HFFc6 (cell line): ENCODE results near the gene CD28. TPM values are rescaled to one million over a fixed set of nuclear protein-coding genes. Genes with fewer than 3 reads are reported as not detected.

Source experiments
- DNase-seq: peaks from one replicate; pipeline ENCODE4 v3.0.0-alpha.2; 2018
- H3K27ac Mint-ChIP-seq: 2 replicates; pipeline ENCODE4 v1.8.0; 2020; ENCODE audit warnings: mild to moderate bottlenecking, mixed read lengths
- H3K27me3 Mint-ChIP-seq: 2 replicates; pipeline ENCODE4 v1.8.0; 2021; ENCODE audit warnings: mild to moderate bottlenecking, moderate library complexity, mixed read lengths; ENCODE audit not compliant: insufficient read depth
- H3K36me3 Mint-ChIP-seq: 2 replicates; pipeline ENCODE4 v1.8.0; 2021; ENCODE audit warnings: low read depth, mixed read lengths
- H3K4me1 Mint-ChIP-seq: 2 replicates; pipeline ENCODE4 v1.8.0; 2020; ENCODE audit warnings: low read depth, mixed read lengths
- H3K4me3 Mint-ChIP-seq: 2 replicates; pipeline ENCODE4 v1.8.0; 2020; ENCODE audit warnings: mild to moderate bottlenecking, moderate library complexity, mixed read lengths
- H3K9me3 Mint-ChIP-seq: 2 replicates; pipeline ENCODE4 v1.8.0; 2020; ENCODE audit warnings: mild to moderate bottlenecking, mixed read lengths
- long read RNA-seq: library from polyadenylated mRNA; unstranded; transcript quantifications from one replicate; pipeline ENCODE4 v2.0.0, GENCODE V29; 2019
- total RNA-seq, 6 experiments: library from RNA; stranded (reverse); fragmentation: NEBNext Ultra II Directional; extraction: Animal tissue kit (Norgen Biotek cat#: 25700); gene quantifications; 2 replicates in 1 of 6; 3 replicates in 5 of 6; pipeline ENCODE4 v1.2.3, GENCODE V29; 2021
- TF ChIP-seq, protein P1 (sequence below): fragments of 200-600 bp; sonication (generic); IDR thresholded peaks from 2 replicates; pipeline ENCODE4 v1.5.0; 2021; ENCODE audit warnings: antibody characterized with exemption, mild to moderate bottlenecking

The CD28 gene
- not detected for total RNA-seq
- long read RNA-seq = 0 reads

DNA sequence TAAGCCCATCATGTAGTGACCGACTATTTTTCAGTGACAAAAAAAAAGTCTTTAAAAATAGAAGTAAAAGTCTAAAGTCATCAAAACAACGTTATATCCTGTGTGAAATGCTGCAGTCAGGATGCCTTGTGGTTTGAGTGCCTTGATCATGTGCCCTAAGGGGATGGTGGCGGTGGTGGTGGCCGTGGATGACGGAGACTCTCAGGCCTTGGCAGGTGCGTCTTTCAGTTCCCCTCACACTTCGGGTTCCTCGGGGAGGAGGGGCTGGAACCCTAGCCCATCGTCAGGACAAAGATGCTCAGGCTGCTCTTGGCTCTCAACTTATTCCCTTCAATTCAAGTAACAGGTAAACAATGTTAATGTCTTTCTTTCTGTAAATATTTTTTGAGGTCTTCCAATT lies at the start of gene CD28:
Gene CD28, plus strand, starts transcription at position 237 of the 400 bp plus-strand sequence. Its CDS starts 58 bp downstream, at position 295.
- DNase-seq = no peak
- Mint-ChIP-seq H3K4me3 (no peak within 1 kb of the TSS), H3K36me3 (peaks cover 4% of the 10 kb centered on the region; the same call in 1 of the 2 replicates), H3K27me3 (peaks cover 9% of the 10 kb centered on the region), H3K27ac (no peak within 1 kb of the TSS), H3K9me3 (0 out of 2 replicates have a peak, but pooled peaks cover 4% of the 10 kb centered on the region), H3K4me1 (peaks cover 3% of the 10 kb centered on the region)
- TF ChIP-seq, protein P1, sequence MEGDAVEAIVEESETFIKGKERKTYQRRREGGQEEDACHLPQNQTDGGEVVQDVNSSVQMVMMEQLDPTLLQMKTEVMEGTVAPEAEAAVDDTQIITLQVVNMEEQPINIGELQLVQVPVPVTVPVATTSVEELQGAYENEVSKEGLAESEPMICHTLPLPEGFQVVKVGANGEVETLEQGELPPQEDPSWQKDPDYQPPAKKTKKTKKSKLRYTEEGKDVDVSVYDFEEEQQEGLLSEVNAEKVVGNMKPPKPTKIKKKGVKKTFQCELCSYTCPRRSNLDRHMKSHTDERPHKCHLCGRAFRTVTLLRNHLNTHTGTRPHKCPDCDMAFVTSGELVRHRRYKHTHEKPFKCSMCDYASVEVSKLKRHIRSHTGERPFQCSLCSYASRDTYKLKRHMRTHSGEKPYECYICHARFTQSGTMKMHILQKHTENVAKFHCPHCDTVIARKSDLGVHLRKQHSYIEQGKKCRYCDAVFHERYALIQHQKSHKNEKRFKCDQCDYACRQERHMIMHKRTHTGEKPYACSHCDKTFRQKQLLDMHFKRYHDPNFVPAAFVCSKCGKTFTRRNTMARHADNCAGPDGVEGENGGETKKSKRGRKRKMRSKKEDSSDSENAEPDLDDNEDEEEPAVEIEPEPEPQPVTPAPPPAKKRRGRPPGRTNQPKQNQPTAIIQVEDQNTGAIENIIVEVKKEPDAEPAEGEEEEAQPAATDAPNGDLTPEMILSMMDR = no peak

DNA sequence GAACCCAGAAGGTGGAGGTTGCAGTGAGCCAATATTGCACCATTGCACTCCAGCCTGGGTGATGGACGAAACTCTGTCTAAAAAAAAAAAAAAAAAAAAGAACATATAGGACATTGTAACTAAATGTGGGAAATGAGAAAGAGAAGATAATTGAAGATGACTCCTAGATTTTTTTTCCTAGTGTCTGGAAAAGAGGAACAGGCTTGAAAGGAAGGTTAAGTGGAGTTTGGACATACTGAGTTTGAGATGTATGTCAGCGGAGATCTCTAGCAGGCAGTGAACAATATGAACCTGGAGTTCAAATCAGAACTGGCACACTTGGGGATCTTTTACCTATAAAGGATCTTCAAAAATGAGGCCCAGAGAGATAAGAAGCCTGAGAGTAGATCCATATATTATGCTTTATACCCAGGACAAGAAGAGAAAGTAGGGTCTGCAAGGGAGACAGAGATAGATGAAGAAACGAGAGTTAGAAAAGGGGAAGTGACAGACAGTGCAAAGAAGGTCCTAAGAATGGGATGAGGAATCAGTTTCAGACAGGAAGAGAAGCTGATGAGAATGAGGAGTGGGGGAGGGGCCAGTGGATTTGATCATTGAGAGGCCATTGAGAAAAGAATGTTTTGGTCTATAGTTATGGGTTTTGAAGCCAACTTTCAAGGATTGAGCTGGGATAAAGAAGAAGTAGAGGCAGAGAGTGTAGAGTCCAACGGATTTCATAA lies 46.9 kb upstream of the CD28 start:
- TF ChIP-seq, protein P1 = no peak
- Mint-ChIP-seq H3K36me3 (no peaks in the 10 kb centered on the region), H3K4me3 (no peak overlapping the region), H3K27me3 (no peaks in the 10 kb centered on the region; the same call in 1 of the 2 replicates), H3K27ac (no peak overlapping the region), H3K4me1 (peaks cover 5% of the 10 kb centered on the region; the same call in 1 of the 2 replicates), H3K9me3 (no peaks in the 10 kb centered on the region)
- DNase-seq = no peak

DNA sequence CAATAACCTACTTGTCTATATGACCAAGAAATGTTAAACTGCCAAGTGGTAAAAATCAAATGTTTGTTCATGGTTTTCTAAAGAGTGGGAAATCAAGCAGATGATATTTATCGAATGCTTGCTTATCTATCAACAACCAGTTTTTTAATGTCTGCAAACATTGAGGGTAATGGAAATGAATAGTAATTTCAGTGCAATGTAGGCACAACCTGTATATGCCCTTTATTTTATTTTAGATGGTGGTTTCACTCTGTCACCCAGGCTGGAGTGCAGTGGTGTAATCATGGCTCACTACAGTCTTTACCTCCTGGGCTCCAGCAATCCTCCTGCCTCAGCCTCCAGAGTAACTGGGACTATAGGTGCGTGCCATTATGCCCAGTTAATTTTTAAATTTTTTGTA lies 46.0 kb upstream of the CD28 start:
- no peaks in the 10 kb centered on the region for H3K36me3 Mint-ChIP-seq
- DNase-seq = no peak
- TF ChIP-seq, protein P1 = no peak
- H3K4me3 Mint-ChIP-seq = no peak overlapping the region
- no peaks in the 10 kb centered on the region for H3K9me3 Mint-ChIP-seq
- H3K4me1 Mint-ChIP-seq = peaks cover 5% of the 10 kb centered on the region; the same call in 1 of the 2 replicates
- H3K27ac Mint-ChIP-seq = no peak overlapping the region
- H3K27me3 Mint-ChIP-seq = no peaks in the 10 kb centered on the region; the same call in 1 of the 2 replicates

DNA sequence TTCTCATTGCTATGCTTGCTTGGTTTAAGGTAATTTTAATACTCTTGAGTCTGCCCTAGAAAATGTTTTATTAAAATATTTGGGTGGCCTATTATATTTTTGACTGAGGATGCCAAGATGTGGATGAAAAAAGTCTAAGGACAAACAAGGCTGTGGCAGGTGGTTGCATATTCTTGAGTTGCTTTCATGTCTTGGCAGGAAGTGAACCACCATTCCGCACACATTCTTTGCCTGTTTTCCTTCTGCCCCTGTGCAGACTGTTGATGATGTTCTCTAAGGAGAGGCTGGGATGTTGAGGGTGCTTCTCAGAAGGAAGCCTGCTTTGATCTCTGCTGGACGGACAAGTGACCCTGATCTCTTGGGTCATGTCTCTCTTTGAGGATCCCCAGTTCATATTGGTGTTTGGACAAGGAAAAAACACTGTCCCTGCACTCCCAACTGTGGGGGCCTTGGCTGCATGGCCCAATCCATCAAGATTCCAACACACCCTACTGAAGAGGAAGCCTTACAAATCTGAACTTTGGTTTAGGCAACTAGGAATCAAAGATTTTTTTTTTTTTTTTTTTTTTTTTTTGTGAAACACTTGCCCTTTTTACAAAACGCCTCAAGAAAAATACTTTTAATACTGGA lies 45.0 kb upstream of the CD28 start:
- TF ChIP-seq, protein P1 = no peak
- Mint-ChIP-seq H3K36me3 (no peaks in the 10 kb centered on the region), H3K27ac (no peak overlapping the region), H3K4me1 (peaks cover 5% of the 10 kb centered on the region; the same call in 1 of the 2 replicates), H3K4me3 (no peak overlapping the region), H3K9me3 (no peaks in the 10 kb centered on the region), H3K27me3 (no peaks in the 10 kb centered on the region; the same call in 1 of the 2 replicates)
- no peak for DNase-seq

DNA sequence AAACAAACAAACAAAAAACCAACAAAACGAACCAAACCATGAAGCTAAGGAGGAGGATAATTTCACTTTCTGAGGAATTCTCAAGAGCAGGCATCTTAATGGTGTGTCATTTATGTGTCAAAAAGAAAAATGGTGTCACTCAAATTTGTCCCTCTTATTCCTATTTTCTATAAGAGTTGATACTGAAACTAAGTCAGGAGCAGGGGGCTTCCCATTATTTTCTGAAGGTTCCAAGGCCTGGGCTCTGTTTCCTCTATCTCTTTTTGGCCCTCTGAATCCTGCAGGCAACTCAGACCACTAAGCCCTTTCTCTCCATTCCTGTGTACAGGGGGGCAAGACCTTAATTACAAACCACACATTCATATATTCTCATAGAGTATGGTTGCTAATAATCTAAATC lies 44.0 kb upstream of the CD28 start:
- no peak overlapping the region for H3K4me3 Mint-ChIP-seq
- no peaks in the 10 kb centered on the region for H3K9me3 Mint-ChIP-seq
- DNase-seq = no peak
- H3K36me3 Mint-ChIP-seq = no peaks in the 10 kb centered on the region
- TF ChIP-seq, protein P1 = no peak
- H3K27ac Mint-ChIP-seq = no peak overlapping the region
- no peaks in the 10 kb centered on the region for H3K4me1 Mint-ChIP-seq
- H3K27me3 Mint-ChIP-seq = no peaks in the 10 kb centered on the region
